C4-2B (cell line): Measurements from ENCODE around the gene PPEF2.

Experiments used
- ZFX ChIP-seq: fragments of 450-650 bp; IDR thresholded peaks from 2 replicates; pipeline ENCODE4 v1.6.1; 2017
- TF ChIP-seq, protein P1 (sequence below): fragments of 450-650 bp; conservative IDR thresholded peaks from 2 replicates; pipeline ENCODE4 v1.5.1; 2017; ENCODE audit warnings: mild to moderate bottlenecking

GRCh38 chr4:75880278-75880677, 22.0 kb downstream of the PPEF2 start:
- TF ChIP-seq, protein P1, sequence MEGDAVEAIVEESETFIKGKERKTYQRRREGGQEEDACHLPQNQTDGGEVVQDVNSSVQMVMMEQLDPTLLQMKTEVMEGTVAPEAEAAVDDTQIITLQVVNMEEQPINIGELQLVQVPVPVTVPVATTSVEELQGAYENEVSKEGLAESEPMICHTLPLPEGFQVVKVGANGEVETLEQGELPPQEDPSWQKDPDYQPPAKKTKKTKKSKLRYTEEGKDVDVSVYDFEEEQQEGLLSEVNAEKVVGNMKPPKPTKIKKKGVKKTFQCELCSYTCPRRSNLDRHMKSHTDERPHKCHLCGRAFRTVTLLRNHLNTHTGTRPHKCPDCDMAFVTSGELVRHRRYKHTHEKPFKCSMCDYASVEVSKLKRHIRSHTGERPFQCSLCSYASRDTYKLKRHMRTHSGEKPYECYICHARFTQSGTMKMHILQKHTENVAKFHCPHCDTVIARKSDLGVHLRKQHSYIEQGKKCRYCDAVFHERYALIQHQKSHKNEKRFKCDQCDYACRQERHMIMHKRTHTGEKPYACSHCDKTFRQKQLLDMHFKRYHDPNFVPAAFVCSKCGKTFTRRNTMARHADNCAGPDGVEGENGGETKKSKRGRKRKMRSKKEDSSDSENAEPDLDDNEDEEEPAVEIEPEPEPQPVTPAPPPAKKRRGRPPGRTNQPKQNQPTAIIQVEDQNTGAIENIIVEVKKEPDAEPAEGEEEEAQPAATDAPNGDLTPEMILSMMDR: no peak
- TF ChIP-seq ZFX: no peak
